Stimulated activated CD8-positive, alpha-beta memory T cell treated with anti-CD3 and anti-CD28 coated beads, Interleukin-4, amount 100 ng/mL, for 24 hours (primary cell): ENCODE results near the gene POU2AF2.
"Not testable (repeated sequence)": the region's sequence is repeated elsewhere in the genome, so short reads cannot be mapped to it uniquely, and the experiment has no call there.

ENCODE experiments used
- DNase-seq: peaks from one replicate; pipeline ENCODE4 v3.0.0-alpha.2; 2020; ENCODE audit warnings: low read depth

POU2AF2 gene

DNA sequence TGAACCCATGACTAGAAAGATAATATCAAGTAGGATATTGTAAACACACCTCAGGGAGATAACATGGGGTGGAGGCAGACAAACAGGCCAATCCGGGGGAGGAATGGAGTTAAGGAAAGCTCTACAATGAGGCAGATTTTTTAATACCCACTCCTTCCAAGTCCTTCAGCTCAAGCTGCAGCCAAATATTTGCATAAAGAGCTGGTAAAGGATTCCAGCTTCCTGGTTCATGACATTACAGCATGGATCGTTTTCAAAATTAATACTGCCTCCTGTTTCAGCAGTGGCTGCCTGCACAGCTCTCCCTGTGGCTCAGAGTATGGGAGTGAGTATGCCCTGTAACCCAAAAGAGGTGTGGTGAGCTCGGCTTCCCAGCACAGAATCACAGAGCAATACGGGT, 57.9 kb downstream of the POU2AF2 start:
- DNase-seq = no peak

DNA sequence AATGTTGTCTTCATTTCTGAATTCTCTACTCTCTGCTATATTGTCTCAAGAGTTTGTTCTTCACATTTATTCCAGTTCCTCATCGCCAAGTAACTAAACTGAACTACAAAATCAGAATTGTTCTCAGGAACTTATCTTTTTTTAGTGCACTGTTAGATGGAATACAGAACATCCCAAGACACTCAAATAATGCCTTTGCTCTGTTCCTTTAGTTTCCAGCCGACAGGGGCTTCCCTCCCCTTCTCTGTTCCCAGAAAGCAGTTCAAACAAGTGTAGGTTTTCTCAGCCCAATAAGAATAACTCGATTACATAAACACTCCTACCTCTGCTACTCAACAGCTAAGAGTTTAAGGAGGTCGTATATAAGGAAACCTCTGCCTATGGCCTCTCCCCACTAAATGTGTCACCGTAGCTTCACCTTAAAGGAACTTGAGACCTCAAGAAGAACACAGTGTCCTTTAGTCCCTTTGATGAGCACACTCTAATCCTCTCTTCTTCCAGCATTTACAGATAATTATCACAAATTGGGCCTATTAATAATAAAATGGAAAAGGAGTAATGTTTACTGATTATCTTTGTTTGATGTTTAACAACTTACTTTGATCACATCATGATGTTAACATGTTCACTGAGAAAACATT, 59.8 kb downstream of the POU2AF2 start:
- no peak for DNase-seq

DNA sequence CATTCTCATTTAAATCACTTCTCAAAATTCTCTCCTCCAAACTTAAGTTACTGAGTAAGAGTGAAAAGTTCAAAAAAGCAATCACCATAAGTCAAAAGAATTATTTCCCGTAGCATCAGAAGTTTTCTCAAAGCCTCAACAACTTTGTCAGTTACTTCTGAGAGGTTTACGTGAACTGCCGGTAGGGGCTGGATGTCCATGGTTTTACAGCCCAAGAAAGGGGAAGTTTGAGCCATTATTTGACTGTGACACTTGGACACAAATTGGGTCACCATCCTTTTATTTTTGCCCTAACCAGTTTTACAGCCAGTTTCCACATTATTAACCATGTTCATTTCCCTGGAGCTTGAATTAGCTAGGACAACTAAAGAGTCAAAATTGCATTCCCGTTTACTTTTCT, 60.4 kb downstream of the POU2AF2 start:
- DNase-seq = no peak

- no peak for DNase-seq
Observed at GRCh38 chr11:111306321-111306720, 60.8 kb downstream of the POU2AF2 start.

- DNase-seq = no peak
Observed at GRCh38 chr11:111307472-111308108, 62.1 kb downstream of the POU2AF2 start.

DNA sequence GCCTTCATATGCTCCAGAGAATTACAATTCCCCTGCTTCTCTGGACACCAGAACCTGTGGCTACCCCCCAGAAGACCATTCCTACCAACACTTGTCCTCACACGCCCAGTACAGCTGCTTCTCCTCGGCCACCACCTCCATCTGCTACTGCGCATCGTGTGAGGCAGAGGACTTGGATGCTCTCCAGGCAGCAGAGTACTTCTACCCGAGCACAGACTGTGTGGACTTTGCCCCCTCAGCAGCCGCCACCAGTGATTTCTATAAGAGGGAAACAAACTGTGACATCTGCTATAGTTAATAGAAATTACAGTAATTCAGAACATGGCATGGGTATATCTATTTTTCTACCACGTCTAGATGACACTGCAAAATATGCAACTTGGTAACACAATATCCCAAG, 62.6 kb downstream of the POU2AF2 start:
- no peak for DNase-seq

DNA sequence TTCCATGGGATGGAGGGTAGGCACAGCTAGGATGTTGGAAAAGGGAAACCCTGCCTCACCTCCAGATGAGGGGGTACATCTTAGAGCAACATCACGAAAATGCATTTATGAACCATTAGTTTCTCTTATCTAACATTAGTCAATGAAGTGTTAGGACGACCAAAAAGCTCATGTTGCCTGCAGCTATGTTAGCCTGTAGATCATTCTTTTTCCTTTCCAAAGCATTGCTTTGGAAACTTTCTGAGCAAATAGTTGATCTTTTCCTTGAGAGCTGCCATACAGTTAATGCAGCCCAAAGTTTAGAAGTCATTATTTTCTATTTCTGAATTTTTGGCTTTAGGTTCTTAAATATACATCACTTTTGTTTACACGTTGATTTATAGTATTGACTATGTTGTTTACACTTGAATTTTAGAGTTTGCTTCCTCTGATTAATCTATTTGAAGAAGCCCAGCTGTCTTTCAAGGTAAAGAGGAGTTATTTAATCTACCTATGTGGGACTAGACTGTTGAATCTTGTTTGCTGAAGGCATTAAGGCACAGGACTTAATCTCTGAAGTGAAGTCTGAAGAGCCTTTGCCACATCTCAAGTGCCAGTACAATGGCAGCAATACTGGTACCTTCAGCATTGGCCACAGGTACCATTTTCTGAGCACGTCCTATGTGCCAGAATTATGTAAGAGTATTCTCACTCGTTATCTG, 63.8 kb downstream of the POU2AF2 start:
- no peak for DNase-seq

DNA sequence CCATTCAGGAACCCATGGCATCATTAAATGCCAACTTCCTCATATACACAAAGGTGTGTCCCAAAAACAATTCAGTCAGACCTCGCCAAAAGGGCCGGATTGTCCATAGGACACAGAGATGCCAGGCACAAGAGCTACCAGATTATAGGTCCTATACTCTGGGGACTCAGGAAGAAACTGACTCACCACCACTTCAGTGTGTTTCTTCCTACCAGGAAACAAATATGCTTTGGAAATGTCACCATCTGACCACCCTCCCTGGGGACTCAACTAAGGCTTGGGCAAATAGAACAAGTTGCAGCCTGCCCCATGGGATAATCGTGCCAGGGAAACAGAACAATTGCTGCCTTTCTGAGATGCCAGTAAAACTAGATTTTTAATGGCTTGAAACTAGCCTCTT, 64.6 kb downstream of the POU2AF2 start:
- no peak for DNase-seq

DNA sequence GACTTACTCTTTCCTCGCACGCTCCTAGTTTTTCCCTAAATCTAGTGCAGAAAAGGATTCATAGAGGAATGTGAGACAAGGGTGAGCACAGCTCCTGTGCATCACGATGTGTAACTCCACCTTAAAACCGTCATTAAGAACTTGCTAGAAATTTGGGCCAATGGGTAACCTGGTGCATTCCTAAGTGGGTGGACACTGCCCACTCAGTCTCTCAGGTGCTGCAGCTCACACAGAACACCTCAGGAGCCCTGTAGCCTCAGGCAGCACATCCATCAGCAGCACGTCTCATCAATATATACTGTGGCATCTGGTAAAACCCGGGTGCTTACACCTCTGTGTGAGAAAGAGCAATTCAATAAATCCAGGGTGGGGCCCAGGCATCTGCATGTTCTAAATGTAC, 65.2 kb downstream of the POU2AF2 start:
- no peak for DNase-seq

- DNase-seq = no peak
Observed at GRCh38 chr11:111312076-111312475, 66.6 kb downstream of the POU2AF2 start.

DNA sequence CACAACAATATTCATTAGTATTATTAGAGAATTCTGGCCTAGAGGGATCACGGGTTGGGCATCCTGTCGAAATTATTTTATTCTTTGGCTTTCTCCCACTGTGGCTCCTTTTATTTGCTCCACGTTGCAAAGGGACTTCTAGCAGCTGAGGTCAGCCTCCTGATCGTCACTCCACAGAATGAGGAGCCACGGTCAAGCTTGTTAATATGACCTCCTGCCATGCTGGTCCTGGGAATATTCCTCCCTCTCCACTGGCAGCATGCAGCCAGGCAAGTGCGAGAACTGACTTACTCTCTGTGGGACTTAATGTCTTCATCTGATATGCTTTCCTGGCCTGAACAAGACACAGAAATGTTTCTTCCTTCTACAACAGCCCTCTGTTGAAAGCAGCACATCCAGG, 73.8 kb downstream of the POU2AF2 start:
- DNase-seq = no peak

- DNase-seq = not testable (repeated sequence)
Observed at GRCh38 chr11:111320199-111320598, 74.7 kb downstream of the POU2AF2 start.

- DNase-seq = no peak
Observed at GRCh38 chr11:111320728-111321568, 75.4 kb downstream of the POU2AF2 start.

DNA sequence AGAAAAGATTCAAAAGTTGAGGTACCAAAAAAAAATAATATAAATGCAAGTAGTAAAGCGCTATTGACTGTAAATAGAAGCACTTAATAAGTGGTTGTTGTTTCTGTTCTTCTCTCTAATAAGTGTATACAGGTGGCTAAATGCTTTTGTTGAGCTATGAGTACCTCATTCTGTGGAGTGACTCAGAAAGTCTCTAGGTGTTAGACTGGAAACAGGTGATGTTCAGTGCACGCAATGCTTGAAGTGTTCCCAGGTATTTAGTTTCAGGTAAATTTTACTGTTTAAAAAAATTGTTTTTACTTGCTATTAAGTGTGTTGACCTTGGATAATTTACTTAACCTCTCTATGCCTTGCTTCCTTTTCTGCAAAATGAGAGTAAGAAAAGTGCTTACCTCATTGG, 77.0 kb downstream of the POU2AF2 start:
- DNase-seq = no peak

DNA sequence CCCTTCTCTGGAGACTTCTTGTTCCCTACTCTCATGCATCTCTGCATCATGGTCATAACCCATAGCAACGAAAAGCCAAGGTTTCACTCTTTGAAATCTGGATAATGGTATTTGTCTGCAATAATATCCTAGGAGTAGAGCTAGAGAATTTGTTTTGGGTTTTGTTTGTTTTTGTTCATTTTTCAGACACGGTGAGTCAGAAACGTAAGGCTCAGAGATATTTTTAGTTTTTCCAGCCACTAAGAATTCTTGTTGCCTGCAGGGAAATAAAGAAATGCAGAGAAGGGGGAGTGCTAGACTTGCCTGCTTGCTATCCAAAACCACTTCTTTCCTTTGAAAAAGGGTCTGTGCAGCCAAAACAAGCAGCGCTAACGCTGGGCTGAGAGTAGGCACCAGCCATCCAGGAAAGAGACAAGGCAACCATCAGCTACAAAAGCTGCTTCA, 78.8 kb downstream of the POU2AF2 start:
- DNase-seq = no peak

- no peak for DNase-seq
Observed at GRCh38 chr11:111325259-111325658, 79.7 kb downstream of the POU2AF2 start.

GRCh38 chr11:111326824-111327223, 81.3 kb downstream of the POU2AF2 start:
- DNase-seq = no peak

DNA sequence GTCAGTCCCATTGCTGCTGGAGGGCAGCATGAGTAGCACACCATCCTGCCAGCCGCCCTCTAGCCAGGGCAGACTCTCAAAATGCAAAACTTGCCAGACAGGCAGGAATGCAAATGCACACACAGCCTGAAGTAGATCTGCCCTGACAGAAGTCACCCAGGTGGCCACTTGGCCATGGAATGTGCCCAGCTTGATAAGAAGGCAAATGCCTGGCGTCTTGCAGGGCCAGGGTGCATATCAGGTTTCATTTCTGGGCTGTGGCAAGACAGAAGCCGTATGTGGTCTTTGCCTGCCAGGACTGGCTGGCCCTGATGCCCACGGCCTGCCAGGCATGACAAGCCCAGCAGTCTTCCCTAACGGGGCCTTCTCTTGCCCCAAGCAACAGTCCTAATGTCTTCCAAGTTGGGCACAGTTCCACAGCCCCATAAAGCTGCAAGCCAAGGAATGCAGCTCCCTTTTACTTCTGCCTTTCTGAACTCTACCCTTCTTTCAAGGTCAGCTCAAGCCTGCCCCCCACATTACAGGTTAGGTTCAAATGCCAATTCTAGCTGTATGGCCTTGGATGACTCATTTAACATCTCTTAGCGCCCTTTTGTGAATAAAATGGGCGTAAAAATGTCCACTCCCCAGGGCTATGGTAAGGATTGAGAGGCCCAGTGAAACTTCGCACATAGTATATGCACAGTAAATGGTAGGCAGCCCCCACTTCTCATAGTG, 82.5 kb downstream of the POU2AF2 start:
- no peak for DNase-seq

- DNase-seq = no peak
Observed at GRCh38 chr11:111329306-111330204, 84.0 kb downstream of the POU2AF2 start.

- DNase-seq = no peak
Observed at GRCh38 chr11:111330234-111330893, 84.8 kb downstream of the POU2AF2 start.
